PC-9 (cell line): Measurements from ENCODE around the gene C12orf57. TPM values are rescaled to one million over a fixed set of nuclear protein-coding genes. Genes with fewer than 3 reads are reported as not detected.

Experiments
- BruUV-seq: library from RNA; stranded (reverse); fragments of 400-500 nt; replicated peaks from 2 replicates; lab custom pipeline; 2021; lab: Mats Ljungman, UMichigan
- CTCF ChIA-PET: fragments of 300-600 bp; sonication (Branson Sonifier 250); formaldehyde crosslinking; loops from one replicate; lab custom pipeline; 2022; ENCODE audit warnings: antibody characterized with exemption; lab: Charles Lee
- POLR2A ChIA-PET: fragments of 300-600 bp; sonication (Branson Sonifier 250); formaldehyde crosslinking; loops from one replicate; lab custom pipeline; 2022; ENCODE audit warnings: antibody characterized with exemption; ENCODE audit not compliant: unreplicated experiment; lab: Charles Lee
- DNase-seq, 2 experiments: peaks; one replicate each; pipeline versions ENCODE4 v3.0.0 to v3.0.0-alpha.2; 2015 to 2022; ENCODE audit warnings: mixed read lengths in 1 of 2
- H2AFZ ChIP-seq: fragments of 200-600 bp; sonication (generic); 2 replicates; pipeline ENCODE4 v1.8.1; 2017; ENCODE audit warnings: antibody characterized with exemption
- H3F3A ChIP-seq: fragments of 200-600 bp; sonication (generic); 2 replicates; pipeline ENCODE4 v1.8.1; 2017; ENCODE audit warnings: antibody characterized with exemption, mild to moderate bottlenecking, low read depth; ENCODE audit not compliant: insufficient read depth
- H3K27ac ChIP-seq: fragments of 200-600 bp; sonication (generic); 2 replicates; pipeline ENCODE4 v1.6.1; 2016; ENCODE audit warnings: mixed run types
- H3K27me3 ChIP-seq: fragments of 200-600 bp; sonication (generic); 2 replicates; pipeline ENCODE4 v1.6.1; 2016; ENCODE audit warnings: low read depth, mixed run types; ENCODE audit not compliant: insufficient read depth
- H3K36me3 ChIP-seq: fragments of 200-600 bp; sonication (generic); 2 replicates; pipeline ENCODE4 v1.6.1; 2016; ENCODE audit warnings: low read depth, mixed run types
- H3K4me1 ChIP-seq: fragments of 200-600 bp; sonication (generic); replicated peaks from 2 replicates; pipeline ENCODE4 v1.6.1; 2016; ENCODE audit warnings: mixed run types; ENCODE audit not compliant: insufficient read depth
- H3K4me2 ChIP-seq: fragments of 200-600 bp; sonication (generic); 2 replicates; pipeline ENCODE4 v1.6.1; 2017; ENCODE audit warnings: mixed run types
- H3K4me3 ChIP-seq: fragments of 200-600 bp; sonication (generic); 2 replicates; pipeline ENCODE4 v1.6.1; 2016; ENCODE audit warnings: mixed run types
- H3K79me2 ChIP-seq: fragments of 200-600 bp; sonication (generic); 2 replicates; pipeline ENCODE4 v1.6.1; 2017; ENCODE audit warnings: low read depth, mixed run types
- H3K9me2 ChIP-seq: fragments of 200-600 bp; sonication (generic); 2 replicates; pipeline ENCODE4 v1.8.1; 2017; ENCODE audit warnings: mild to moderate bottlenecking; ENCODE audit not compliant: insufficient read depth
- H3K9me3 ChIP-seq: fragments of 200-600 bp; sonication (generic); 2 replicates; pipeline ENCODE4 v1.8.1; 2016; ENCODE audit warnings: low read depth; ENCODE audit not compliant: insufficient read depth
- H4K20me1 ChIP-seq: fragments of 200-600 bp; sonication (generic); 2 replicates; pipeline ENCODE4 v1.8.1; 2017; ENCODE audit not compliant: insufficient read depth
- CTCF ChIP-seq: fragments of 200-600 bp; sonication (generic); conservative IDR thresholded peaks from 2 replicates; pipeline ENCODE4 v1.6.1; 2017; ENCODE audit warnings: mixed run types, antibody characterized with exemption, mild to moderate bottlenecking, moderate library complexity
- EZH2 ChIP-seq: fragments of 200-600 bp; sonication (generic); IDR thresholded peaks from 2 replicates; pipeline ENCODE4 v1.8.0; 2017; ENCODE audit warnings: antibody characterized with exemption, low read depth
- intact Hi-C: fragments of 100-400 bp; cut with micrococcal nuclease; formaldehyde crosslinking; loops from one replicate; pipeline ENCODE4 v1.10.0; 2022; ENCODE audit not compliant: unreplicated experiment
- total RNA-seq: library from RNA; stranded (reverse); gene quantifications from 2 replicates; pipeline ENCODE4 v1.2.3, GENCODE V29; 2021

C12orf57 gene
- total RNA-seq, 1 experiment from 2014 or later = 198 TPM

- POLR2A ChIA-PET = interaction anchor here (0.6 to 1.0 kb wide), 6 partner anchors 12 to 214 kb away, joined by 3 to 4 read pairs (median 4); partner anchors contain the start of genes COPS7A, SPSB2 and TPI1
- H2AFZ ChIP-seq = peak overlapping the region; percentile 57
These were observed 6.1 kb upstream of the C12orf57 start for GRCh38 chr12:6937481-6938352.

GRCh38 chr12:6938353-6939190, 5.2 kb upstream of the C12orf57 start:
- POLR2A ChIA-PET = interaction anchor here (0.6 to 1.0 kb wide), 4 partner anchors 66 to 169 kb away, joined by 3 to 4 read pairs (median 4); partner anchors contain the start of genes SPSB2 and TPI1
- Histone ChIP-seq H3K4me2 (peak overlapping the region; percentile 85), H3K4me3 (peak overlapping the region; percentile 62), H3K27me3 (no peaks in the 10 kb centered on the region), H3K9me3 (no peaks in the 10 kb centered on the region), H3K36me3 (peaks cover 11% of the 10 kb centered on the region), H3F3A (peaks cover 58% of the 10 kb centered on the region), H3K4me1 (peaks cover 8% of the 10 kb centered on the region), H3K79me2 (peaks cover 6% of the 10 kb centered on the region; the same call in 1 of the 2 replicates), H3K9me2 (no peaks in the 10 kb centered on the region), H2AFZ (no peak overlapping the region), H4K20me1 (peaks cover 1% of the 10 kb centered on the region; the same call in 1 of the 2 replicates), H3K27ac (peak overlapping the region; percentile 52; the same call in 1 of the 2 replicates)
- intact Hi-C loops = loop anchor here (1.0 kb wide), 1 partner anchor 69 kb away; no protein-coding TSS in a partner anchor
- CTCF ChIA-PET = interaction anchor here (0.9 to 1.4 kb wide), 5 partner anchors 12 to 69 kb away, joined by 3 to 12 read pairs (median 5); no protein-coding TSS in a partner anchor
- TF ChIP-seq EZH2 = no peak
- TF ChIP-seq CTCF = no peak; the same call in 1 of the 2 replicates
- DNase-seq = no peak
- no TSS peak for BruUV-seq

More at GRCh38 chr12:6937481-6938352, 6.1 kb upstream of the C12orf57 start:
- H3F3A ChIP-seq = peaks cover 58% of the 10 kb centered on the region
- H3K9me3 ChIP-seq = no peaks in the 10 kb centered on the region
- peaks cover 18% of the 10 kb centered on the region for H3K36me3 ChIP-seq
- no peaks in the 10 kb centered on the region for H3K27me3 ChIP-seq
- H3K9me2 ChIP-seq = no peaks in the 10 kb centered on the region
- H4K20me1 ChIP-seq = peaks cover 10% of the 10 kb centered on the region; the same call in 1 of the 2 replicates
- peak overlapping the region; percentile 52 for H3K27ac ChIP-seq
- CTCF ChIA-PET = interaction anchor here (0.7 to 1.4 kb wide), 5 partner anchors 11 to 68 kb away, joined by 4 to 12 read pairs (median 5); partner anchors contain the start of gene SPSB2
- H3K79me2 ChIP-seq = peaks cover 14% of the 10 kb centered on the region
- H3K4me3 ChIP-seq = peak overlapping the region; percentile 62
- peak; percentile 98 for TF ChIP-seq CTCF
- no peak for TF ChIP-seq EZH2
- peaks cover 8% of the 10 kb centered on the region for H3K4me1 ChIP-seq
- intact Hi-C loops = loop anchor here (1.0 kb wide), 1 partner anchor 68 kb away; no protein-coding TSS in a partner anchor
- TSS peak; percentile 90 for BruUV-seq
- peak; percentile 92 to 97 for DNase-seq
- H3K4me2 ChIP-seq = peak overlapping the region; percentile 85
